ENCODE data around the gene BPGM. TPM values are rescaled to one million over a fixed set of nuclear protein-coding genes. Genes with fewer than 3 reads are reported as not detected.

Gene BPGM
- 10 to 100 TPM; 11.1 to 14.0 (median 12.4) TPM for total RNA-seq

GRCh38 chr7:134646425-134647305 lies at the start of gene BPGM:
Gene BPGM (plus strand): TSS chr7:134646853. CDS start chr7:134661508, 14,655 bp downstream.
- TF ChIP-seq CTCF (IDR thresholded peaks at IDR 0.05; ENCODE audit: low read depth) = no peak

GRCh38 chr7:134599371-134599770 lies 47.3 kb upstream of the BPGM start:
- TF ChIP-seq CTCF (IDR thresholded peaks at IDR 0.05; ENCODE audit: low read depth) = no peak

- TF ChIP-seq CTCF (IDR thresholded peaks at IDR 0.05; ENCODE audit: low read depth) = no peak
Observed at GRCh38 chr7:134601459-134601858, 45.2 kb upstream of the BPGM start.

- TF ChIP-seq CTCF (IDR thresholded peaks at IDR 0.05; ENCODE audit: low read depth) = no peak
Observed at GRCh38 chr7:134602881-134603451, 43.7 kb upstream of the BPGM start.

- TF ChIP-seq CTCF (IDR thresholded peaks at IDR 0.05; ENCODE audit: low read depth) = no peak
Observed at GRCh38 chr7:134605978-134606923, 40.4 kb upstream of the BPGM start.

GRCh38 chr7:134611611-134612151 lies 35.0 kb upstream of the BPGM start:
- TF ChIP-seq CTCF (IDR thresholded peaks at IDR 0.05; ENCODE audit: low read depth) = no peak

Data from subcutaneous adipose tissue (tissue), 4 donors.